ENCODE measurements around the gene GAL3ST3. TPM values are rescaled to one million over a fixed set of nuclear protein-coding genes. Genes with fewer than 3 reads are reported as not detected.

GAL3ST3 gene
- total and polyA plus RNA-seq, 11 donors, result 0.08 to 4.9 (median 2.1) TPM

GRCh38 chr11:66020618-66021357 is 28.2 kb downstream of the GAL3ST3 start:
- Histone ChIP-seq H3K9me3 (no peaks in the 10 kb centered on the region), H3K4me1 (peaks cover 0 to 24% (median 5%) of the 10 kb centered on the region in 12 donors), H3K4me3 (peak overlapping the region in 1 of 12 donors; percentile 3), H3K36me3 (no peaks in the 10 kb centered on the region), H3K27me3 (peaks cover 0 to 3% (median 0%) of the 10 kb centered on the region in 9 donors), H3K27ac (no peak overlapping the region)
- intact Hi-C loops (cut with DNase I), result no loop called here
- DNase-seq, result peak in 1 of 5 donors; percentile 75
- no peak for TF ChIP-seq POLR2A (IDR thresholded peaks at IDR 0.05)
- TF ChIP-seq CTCF (IDR thresholded peaks at IDR 0.05), result no peak
- WGBS, 4 donors, result 80 to 86% (median 83%) methylated on average over 20 to 25 of the region's 25 CpGs
- peak in 3 of 4 donors; percentile 19 to 35 (median 25) for ATAC-seq

- intact Hi-C loops (cut with DNase I), result no loop called here
- peak overlapping the region in 1 of 12 donors; percentile 3 for H3K4me3 ChIP-seq
- no peaks in the 10 kb centered on the region for H3K36me3 ChIP-seq
- H3K9me3 ChIP-seq, result no peaks in the 10 kb centered on the region
- no peak overlapping the region for H3K27ac ChIP-seq
- peaks cover 0 to 3% (median 0%) of the 10 kb centered on the region in 9 donors for H3K27me3 ChIP-seq
- no peak for ATAC-seq
- peak in 1 of 5 donors; percentile 37 for DNase-seq
- TF ChIP-seq POLR2A (IDR thresholded peaks at IDR 0.05) (no peak), CTCF (IDR thresholded peaks at IDR 0.05) (no peak)
- peaks cover 0 to 24% (median 6%) of the 10 kb centered on the region in 12 donors for H3K4me1 ChIP-seq
- WGBS, 4 donors, result 72 to 80% (median 75%) methylated on average over 8 of the region's 8 CpGs
Observed at GRCh38 chr11:66020212-66020611, 28.7 kb downstream of the GAL3ST3 start.

GRCh38 chr11:66017321-66017720 is 31.6 kb downstream of the GAL3ST3 start:
- Histone ChIP-seq H3K36me3 (no peaks in the 10 kb centered on the region), H3K9me3 (no peaks in the 10 kb centered on the region), H3K27ac (no peak overlapping the region), H3K4me1 (peaks cover 0 to 29% (median 7%) of the 10 kb centered on the region in 12 donors), H3K4me3 (no peak overlapping the region), H3K27me3 (peaks cover under 1 to 18% (median 3%) of the 10 kb centered on the region in 9 donors)
- ATAC-seq (no peak), DNase-seq (no peak)
- intact Hi-C loops (cut with DNase I), result no loop called here
- no peak for TF ChIP-seq CTCF (IDR thresholded peaks at IDR 0.05)
- TF ChIP-seq POLR2A (IDR thresholded peaks at IDR 0.05), result no peak
- 69 to 91% (median 87%) methylated on average over 4 of the region's 4 CpGs for WGBS, 4 donors

- no peaks in the 10 kb centered on the region for H3K9me3 ChIP-seq
- TF ChIP-seq CTCF (IDR thresholded peaks at IDR 0.05), result no peak
- DNase-seq (no peak), ATAC-seq (no peak)
- H3K4me1 ChIP-seq, result peaks cover 0 to 29% (median 7%) of the 10 kb centered on the region in 12 donors
- intact Hi-C loops (cut with DNase I), result no loop called here
- no peaks in the 10 kb centered on the region for H3K36me3 ChIP-seq
- no peak overlapping the region for H3K4me3 ChIP-seq
- H3K27me3 ChIP-seq, result peaks cover 6 to 23% (median 8%) of the 10 kb centered on the region in 9 donors
- no peak overlapping the region for H3K27ac ChIP-seq
- WGBS, 4 donors, result 85 to 90% (median 88%) methylated on average over 10 of the region's 10 CpGs
Observed at GRCh38 chr11:66016793-66017177, 32.2 kb downstream of the GAL3ST3 start.

All from heart left ventricle (tissue), 16 donors.